IgD-negative memory B cell (primary cell): ENCODE data around the gene TMEM215. TPM values are rescaled to one million over a fixed set of nuclear protein-coding genes. Genes with fewer than 3 reads are reported as not detected.

Experiments used
- H3K27ac Mint-ChIP-seq, 3 donors: one replicate each; pipeline ENCODE4 v1.8.0; 2020 to 2022; ENCODE audit warnings: mild to moderate bottlenecking in 3 of 3, mixed read lengths in 3 of 3, moderate library complexity in 1 of 3
- H3K27me3 Mint-ChIP-seq: one replicate; pipeline ENCODE4 v1.8.0; 2021; ENCODE audit warnings: mixed read lengths
- H3K36me3 Mint-ChIP-seq: one replicate; pipeline ENCODE4 v1.8.0; 2020; ENCODE audit warnings: mild to moderate bottlenecking, mixed read lengths
- H3K4me1 Mint-ChIP-seq, 3 donors: one replicate each; pipeline ENCODE4 v1.8.0; 2020 to 2022; ENCODE audit warnings: mixed read lengths in 3 of 3, mild to moderate bottlenecking in 1 of 3
- H3K4me3 Mint-ChIP-seq, 4 donors: one replicate each; pipeline ENCODE4 v1.8.0; 2020 to 2022; ENCODE audit warnings: mild to moderate bottlenecking in 4 of 4, mixed read lengths in 4 of 4, moderate library complexity in 3 of 4
- H3K9me3 Mint-ChIP-seq, 3 donors: one replicate each; pipeline ENCODE4 v1.8.0; 2020 to 2021; ENCODE audit warnings: mixed read lengths in 3 of 3, mild to moderate bottlenecking in 1 of 3
- polyA plus RNA-seq: library from polyadenylated mRNA; unstranded; fragments of 300-500 nt; fragmentation: Illumina TruSeq; gene quantifications from one replicate; pipeline ENCODE4 v1.2.3, GENCODE V29; 2021

The TMEM215 gene
- polyA plus RNA-seq, 1 donor from 2014 or later = not detected

- Mint-ChIP-seq H3K36me3 (peaks cover 1% of the 10 kb centered on the region), H3K4me1 (no peaks in the 10 kb centered on the region), H3K27me3 (peaks cover 5% of the 10 kb centered on the region), H3K27ac (no peak overlapping the region), H3K9me3 (peaks cover 7 to 30% (median 14%) of the 10 kb centered on the region in 3 donors), H3K4me3 (no peak overlapping the region)
Measured at GRCh38 chr9:32807217-32807616, 23.9 kb downstream of the TMEM215 start.

- Mint-ChIP-seq H3K9me3 (peaks cover 7 to 26% (median 14%) of the 10 kb centered on the region in 3 donors), H3K27ac (no peak overlapping the region), H3K27me3 (peaks cover 7% of the 10 kb centered on the region), H3K36me3 (peaks cover 3% of the 10 kb centered on the region), H3K4me1 (no peaks in the 10 kb centered on the region), H3K4me3 (no peak overlapping the region)
Measured at GRCh38 chr9:32811246-32811645, 27.9 kb downstream of the TMEM215 start.

- Mint-ChIP-seq H3K4me1 (no peaks in the 10 kb centered on the region), H3K36me3 (no peaks in the 10 kb centered on the region), H3K4me3 (no peak overlapping the region), H3K27me3 (peaks cover 9% of the 10 kb centered on the region), H3K9me3 (peaks cover 0 to 3% (median 0%) of the 10 kb centered on the region in 3 donors), H3K27ac (no peak overlapping the region)
Measured at GRCh38 chr9:32820322-32820721, 37.0 kb downstream of the TMEM215 start.

GRCh38 chr9:32823101-32823500, 39.8 kb downstream of the TMEM215 start:
- no peaks in the 10 kb centered on the region for H3K36me3 Mint-ChIP-seq
- peaks cover 5% of the 10 kb centered on the region for H3K27me3 Mint-ChIP-seq
- H3K4me1 Mint-ChIP-seq = no peaks in the 10 kb centered on the region
- H3K4me3 Mint-ChIP-seq = no peak overlapping the region
- no peaks in the 10 kb centered on the region for H3K9me3 Mint-ChIP-seq
- no peak overlapping the region for H3K27ac Mint-ChIP-seq

- H3K36me3 Mint-ChIP-seq = no peaks in the 10 kb centered on the region
- no peak overlapping the region for H3K27ac Mint-ChIP-seq
- no peak overlapping the region for H3K4me3 Mint-ChIP-seq
- H3K4me1 Mint-ChIP-seq = no peaks in the 10 kb centered on the region
- H3K27me3 Mint-ChIP-seq = peaks cover 5% of the 10 kb centered on the region
- no peaks in the 10 kb centered on the region for H3K9me3 Mint-ChIP-seq
Measured at GRCh38 chr9:32823551-32823950, 40.2 kb downstream of the TMEM215 start.

GRCh38 chr9:32825203-32825602, 41.9 kb downstream of the TMEM215 start:
- no peak overlapping the region for H3K27ac Mint-ChIP-seq
- no peaks in the 10 kb centered on the region for H3K9me3 Mint-ChIP-seq
- H3K4me1 Mint-ChIP-seq = no peaks in the 10 kb centered on the region
- H3K4me3 Mint-ChIP-seq = no peak overlapping the region
- peaks cover 5% of the 10 kb centered on the region for H3K27me3 Mint-ChIP-seq
- no peaks in the 10 kb centered on the region for H3K36me3 Mint-ChIP-seq

GRCh38 chr9:32828861-32829260, 45.5 kb downstream of the TMEM215 start:
- Mint-ChIP-seq H3K4me3 (no peak overlapping the region), H3K27ac (no peak overlapping the region), H3K4me1 (no peaks in the 10 kb centered on the region), H3K36me3 (no peaks in the 10 kb centered on the region), H3K9me3 (no peaks in the 10 kb centered on the region), H3K27me3 (peaks cover 7% of the 10 kb centered on the region)

GRCh38 chr9:32832346-32832745, 49.0 kb downstream of the TMEM215 start:
- no peak overlapping the region for H3K27ac Mint-ChIP-seq
- no peaks in the 10 kb centered on the region for H3K4me1 Mint-ChIP-seq
- H3K27me3 Mint-ChIP-seq = peaks cover 1% of the 10 kb centered on the region
- no peaks in the 10 kb centered on the region for H3K36me3 Mint-ChIP-seq
- H3K4me3 Mint-ChIP-seq = no peak overlapping the region
- no peaks in the 10 kb centered on the region for H3K9me3 Mint-ChIP-seq

Other genes starting within 250 kb of the TMEM215 start
- 103 TPM for gene SMIM27, start 231.2 kb upstream of the TMEM215 start, polyA plus RNA-seq
- 21.4 TPM for gene TOPORS, start 231.0 kb upstream of the TMEM215 start, polyA plus RNA-seq
- 62.6 TPM for gene NDUFB6, start 210.4 kb upstream of the TMEM215 start, polyA plus RNA-seq
- gene TAF1L, start 147.9 kb upstream of the TMEM215 start, polyA plus RNA-seq = not detected
- gene APTX, start 218.1 kb downstream of the TMEM215 start, polyA plus RNA-seq = 21.3 TPM
- 77.1 TPM for gene DNAJA1, start 241.7 kb downstream of the TMEM215 start, polyA plus RNA-seq